Smooth muscle cell (in vitro differentiated cells): ENCODE data around the gene KLK12. TPM values are rescaled to one million over a fixed set of nuclear protein-coding genes. Genes with fewer than 3 reads are reported as not detected.

ENCODE experiments used
- DNase-seq: peaks from one replicate; lab custom pipeline; 2025; ENCODE audit not compliant: unreplicated experiment; lab: John Stamatoyannopoulos, UW
- H2AFZ ChIP-seq: fragments of 200-600 bp; sonication (generic); 2 replicates; pipeline ENCODE4 v1.6.0; 2016; ENCODE audit warnings: antibody characterized with exemption, low read depth, mild to moderate bottlenecking
- H3F3A ChIP-seq: fragments of 200-600 bp; sonication (generic); 2 replicates; pipeline ENCODE4 v1.6.0; 2017; ENCODE audit warnings: antibody characterized with exemption, low read depth
- H3K27ac ChIP-seq: fragments of 200-600 bp; sonication (generic); 2 replicates; pipeline ENCODE4 v1.5.1; 2016; ENCODE audit warnings: low read depth, mild to moderate bottlenecking
- H3K27me3 ChIP-seq: fragments of 200-600 bp; sonication (generic); 2 replicates; pipeline ENCODE4 v1.6.1; 2016; ENCODE audit warnings: low read depth, mild to moderate bottlenecking
- H3K36me3 ChIP-seq: fragments of 200-600 bp; sonication (generic); 2 replicates; pipeline ENCODE4 v1.5.1; 2016; ENCODE audit warnings: low read depth
- H3K4me1 ChIP-seq: fragments of 200-600 bp; sonication (generic); 2 replicates; pipeline ENCODE4 v1.5.1; 2016; ENCODE audit warnings: low read depth
- H3K4me2 ChIP-seq: fragments of 200-600 bp; sonication (generic); 2 replicates; pipeline ENCODE4 v1.6.0; 2016; ENCODE audit warnings: mild to moderate bottlenecking
- H3K4me3 ChIP-seq: fragments of 200-600 bp; sonication (generic); 2 replicates; pipeline ENCODE4 v1.5.1; 2016; ENCODE audit warnings: mild to moderate bottlenecking
- H3K79me2 ChIP-seq: fragments of 200-600 bp; sonication (generic); 2 replicates; pipeline ENCODE4 v1.6.0; 2016; ENCODE audit warnings: low read depth, mild to moderate bottlenecking
- H3K9ac ChIP-seq: fragments of 200-600 bp; sonication (generic); 2 replicates; pipeline ENCODE4 v1.6.0; 2016; ENCODE audit warnings: low read depth
- H3K9me3 ChIP-seq: fragments of 200-600 bp; sonication (generic); replicated peaks from 2 replicates; pipeline ENCODE4 v1.5.1; 2016; ENCODE audit warnings: low read depth
- H4K20me1 ChIP-seq: fragments of 200-600 bp; sonication (generic); 2 replicates; pipeline ENCODE4 v1.6.0; 2016; ENCODE audit warnings: low read depth
- CTCF ChIP-seq: fragments of 200-600 bp; sonication (generic); IDR thresholded peaks from 2 replicates; pipeline ENCODE4 v1.5.1; 2017; ENCODE audit warnings: borderline replicate concordance, mild to moderate bottlenecking, antibody characterized with exemption; ENCODE audit not compliant: insufficient read depth, poor library complexity, severe bottlenecking
- WGBS: methylation state at CpG from one replicate; pipeline ENCODE4 v1.1.7; 2016; ENCODE audit warnings: low lambda C conversion rate; 5-methylcytosine and 5-hydroxymethylcytosine counted together
- polyA plus RNA-seq: library from polyadenylated mRNA; unstranded; fragments of >200 nt; fragmentation: Nextera tagmentation; extraction: Ambion mirVana; gene quantifications from 2 replicates; pipeline ENCODE4 v1.2.1, GENCODE V29; 2016
- total RNA-seq: library from RNA; depleted of rRNA; stranded (reverse); fragments of >200 nt; gene quantifications from 2 replicates; pipeline ENCODE4 v1.2.3, GENCODE V29; 2014

The KLK12 gene
- total RNA-seq (0.81 and 1.9 TPM in 2 replicates), polyA plus RNA-seq (1.7 and 2.2 TPM in 2 replicates)

DNA sequence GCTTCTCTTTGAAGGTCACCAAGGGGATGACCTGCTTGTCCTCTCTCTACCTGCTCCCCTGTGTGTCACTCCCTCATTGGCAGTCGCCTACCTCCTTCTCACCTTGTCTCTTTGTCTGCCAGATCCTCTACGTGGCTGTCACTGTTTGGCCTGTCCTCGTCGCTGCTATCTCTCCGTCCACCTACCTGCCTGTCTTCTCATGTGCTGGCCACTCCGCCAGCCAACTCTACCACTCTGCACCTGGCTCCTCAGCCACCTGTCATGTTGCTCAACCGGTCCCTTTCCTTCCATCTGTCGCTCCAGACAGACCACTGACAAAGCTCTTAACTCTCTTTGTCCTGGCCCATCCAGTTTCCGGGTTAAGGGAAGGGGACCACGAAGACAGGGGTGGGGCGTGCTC is at the start of gene KLK12:
Gene KLK12, minus strand, starts transcription at position 299 of the 400 bp plus-strand sequence. CDS start 381 bp downstream, outside the sequence.
- 71% methylated on average over 11 of the region's 11 CpGs for WGBS
- H3K79me2 ChIP-seq = no peaks in the 10 kb centered on the region

DNA sequence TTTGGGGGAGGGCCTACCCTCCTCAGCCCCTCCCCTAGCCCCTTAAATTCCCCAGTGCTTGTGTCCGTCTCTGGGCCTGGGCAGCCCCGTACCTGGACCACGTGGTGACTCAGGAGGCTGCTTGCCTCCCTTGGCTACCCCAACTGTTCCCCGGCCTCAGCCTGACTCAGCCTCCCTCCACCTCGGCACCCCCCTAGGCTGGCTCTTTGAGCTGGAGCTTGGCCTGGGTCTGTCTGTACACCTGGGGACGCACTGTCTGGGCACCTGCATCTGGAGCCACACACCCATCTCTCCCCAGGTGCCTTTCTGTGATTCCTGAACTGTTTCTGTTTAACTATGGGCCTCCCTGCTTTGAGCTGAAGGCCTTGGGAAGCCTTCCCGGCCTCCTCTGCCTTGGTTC is 49.7 kb upstream of the KLK12 start:
- Histone ChIP-seq H2AFZ (no peak overlapping the region), H3K79me2 (no peaks in the 10 kb centered on the region), H4K20me1 (no peaks in the 10 kb centered on the region), H3K9ac (no peak overlapping the region), H3K4me2 (no peak overlapping the region), H3K4me1 (no peaks in the 10 kb centered on the region), H3K9me3 (no peaks in the 10 kb centered on the region), H3K4me3 (no peak overlapping the region), H3K36me3 (no peaks in the 10 kb centered on the region), H3F3A (no peaks in the 10 kb centered on the region), H3K27ac (no peak overlapping the region), H3K27me3 (peaks cover 14% of the 10 kb centered on the region)
- whole genome bisulfite sequencing = 90% methylated on average over 7 of the region's 7 CpGs
- no peak for TF ChIP-seq CTCF
- no peak for DNase-seq

More for the DNA sequence above, at the start of gene KLK12:
- Histone ChIP-seq H3K4me2 (no peak within 1 kb of the TSS), H2AFZ (no peak within 1 kb of the TSS), H3K27me3 (no peaks in the 10 kb centered on the region), H3K36me3 (no peaks in the 10 kb centered on the region), H3F3A (no peaks in the 10 kb centered on the region), H3K9ac (no peak within 1 kb of the TSS), H3K27ac (no peak within 1 kb of the TSS), H3K4me1 (no peaks in the 10 kb centered on the region), H4K20me1 (no peaks in the 10 kb centered on the region), H3K4me3 (no peak within 1 kb of the TSS), H3K9me3 (no peaks in the 10 kb centered on the region)
- TF ChIP-seq CTCF = no peak
- DNase-seq = no peak

DNA sequence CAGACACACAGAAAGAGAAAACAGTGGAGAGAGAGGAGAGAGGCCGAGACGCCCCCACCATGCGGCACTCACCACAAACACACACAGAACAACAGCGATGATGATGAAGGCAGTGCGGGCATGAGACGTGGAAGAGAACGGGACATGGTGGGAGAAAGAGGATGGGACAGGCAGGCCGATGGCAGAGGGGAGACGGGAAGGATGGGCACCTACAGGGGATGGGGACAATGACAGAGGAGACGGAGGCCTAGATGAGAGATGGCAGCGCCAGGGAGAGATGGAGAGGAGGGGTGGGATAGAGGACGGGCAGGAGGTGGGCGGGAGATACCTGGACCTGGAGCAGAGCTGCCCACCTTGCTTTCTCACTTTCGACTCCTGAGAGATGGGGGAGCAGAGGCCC is 49.0 kb upstream of the KLK12 start:
- no peaks in the 10 kb centered on the region for H3K9me3 ChIP-seq
- 89% methylated on average over 14 of the region's 14 CpGs for WGBS
- no peaks in the 10 kb centered on the region for H3K36me3 ChIP-seq
- no peak overlapping the region for H3K27ac ChIP-seq
- TF ChIP-seq CTCF = no peak
- no peak overlapping the region for H3K4me3 ChIP-seq
- peaks cover 14% of the 10 kb centered on the region for H3K27me3 ChIP-seq
- no peak overlapping the region for H2AFZ ChIP-seq
- no peak overlapping the region for H3K4me2 ChIP-seq
- no peaks in the 10 kb centered on the region for H3F3A ChIP-seq
- H3K9ac ChIP-seq = no peak overlapping the region
- no peaks in the 10 kb centered on the region for H4K20me1 ChIP-seq
- no peak for DNase-seq
- H3K79me2 ChIP-seq = no peaks in the 10 kb centered on the region
- no peaks in the 10 kb centered on the region for H3K4me1 ChIP-seq

GRCh38 chr19:51083181-51083580 is 48.4 kb upstream of the KLK12 start:
- DNase-seq = no peak
- no peaks in the 10 kb centered on the region for H3K4me1 ChIP-seq
- no peak overlapping the region for H3K4me2 ChIP-seq
- H3K79me2 ChIP-seq = no peaks in the 10 kb centered on the region
- no peak overlapping the region for H2AFZ ChIP-seq
- H3K9me3 ChIP-seq = no peaks in the 10 kb centered on the region
- H3F3A ChIP-seq = no peaks in the 10 kb centered on the region
- WGBS = 40% methylated on average over 3 of the region's 4 CpGs
- H3K4me3 ChIP-seq = no peak overlapping the region
- H3K36me3 ChIP-seq = no peaks in the 10 kb centered on the region
- no peaks in the 10 kb centered on the region for H4K20me1 ChIP-seq
- no peak overlapping the region for H3K27ac ChIP-seq
- no peak overlapping the region for H3K9ac ChIP-seq
- TF ChIP-seq CTCF = no peak
- peaks cover 14% of the 10 kb centered on the region for H3K27me3 ChIP-seq
